BLaER1 (cell line): ENCODE results near the gene ESRRB.
A peak's percentile ranks its signal among the peaks of the same experiment; 100 is the strongest.

Experiments used
- H3K27ac ChIP-seq: shearing (Covaris generic); formaldehyde crosslinking; 2 replicates; pipeline ENCODE4 v1.8.1; 2022
- H3K27me3 ChIP-seq: shearing (Covaris generic); formaldehyde crosslinking; 2 replicates; pipeline ENCODE4 v1.8.1; 2022
- H3K36me3 ChIP-seq: shearing (Covaris generic); formaldehyde crosslinking; 2 replicates; pipeline ENCODE4 v1.8.1; 2022
- H3K4me1 ChIP-seq: shearing (Covaris generic); formaldehyde crosslinking; 2 replicates; pipeline ENCODE4 v1.8.1; 2022
- H3K4me2 ChIP-seq: shearing (Covaris generic); formaldehyde crosslinking; 2 replicates; pipeline ENCODE4 v1.8.1; 2022
- H3K4me3 ChIP-seq: shearing (Covaris generic); formaldehyde crosslinking; 2 replicates; pipeline ENCODE4 v1.8.1; 2022
- H3K9ac ChIP-seq: shearing (Covaris generic); formaldehyde crosslinking; 2 replicates; pipeline ENCODE4 v1.8.1; 2022
- H3K9me3 ChIP-seq: shearing (Covaris generic); formaldehyde crosslinking; 2 replicates; pipeline ENCODE4 v1.8.1; 2022
- H4K20me1 ChIP-seq: shearing (Covaris generic); formaldehyde crosslinking; 2 replicates; pipeline ENCODE4 v1.8.1; 2022
- Cebpa-rat ChIP-seq: shearing (Covaris generic); IDR thresholded peaks from 2 replicates; pipeline ENCODE4 v1.8.1; 2022

ESRRB gene

GRCh38 chr14:76489667-76490066 is 113.7 kb downstream of the ESRRB start:
- H3K27me3 ChIP-seq: no peaks in the 10 kb centered on the region
- H3K4me1 ChIP-seq: no peaks in the 10 kb centered on the region
- no peak for TF ChIP-seq Cebpa-rat
- H3K27ac ChIP-seq: no peak overlapping the region
- H4K20me1 ChIP-seq: no peaks in the 10 kb centered on the region
- no peak overlapping the region for H3K9ac ChIP-seq
- no peak overlapping the region for H3K4me3 ChIP-seq
- H3K4me2 ChIP-seq: no peak overlapping the region
- no peaks in the 10 kb centered on the region for H3K36me3 ChIP-seq
- no peaks in the 10 kb centered on the region for H3K9me3 ChIP-seq

GRCh38 chr14:76490111-76490510 is 114.2 kb downstream of the ESRRB start:
- Histone ChIP-seq H3K9ac (no peak overlapping the region), H3K27ac (no peak overlapping the region), H3K4me1 (no peaks in the 10 kb centered on the region), H3K9me3 (no peaks in the 10 kb centered on the region), H3K36me3 (no peaks in the 10 kb centered on the region), H3K4me2 (no peak overlapping the region), H4K20me1 (no peaks in the 10 kb centered on the region), H3K4me3 (no peak overlapping the region), H3K27me3 (no peaks in the 10 kb centered on the region)
- no peak for TF ChIP-seq Cebpa-rat

GRCh38 chr14:76490735-76491134 is 114.8 kb downstream of the ESRRB start:
- H3K36me3 ChIP-seq: no peaks in the 10 kb centered on the region
- no peaks in the 10 kb centered on the region for H3K27me3 ChIP-seq
- H3K27ac ChIP-seq: no peak overlapping the region
- no peak overlapping the region for H3K4me2 ChIP-seq
- no peak overlapping the region for H3K9ac ChIP-seq
- no peaks in the 10 kb centered on the region for H3K9me3 ChIP-seq
- H3K4me3 ChIP-seq: no peak overlapping the region
- no peaks in the 10 kb centered on the region for H3K4me1 ChIP-seq
- H4K20me1 ChIP-seq: no peaks in the 10 kb centered on the region
- no peak for TF ChIP-seq Cebpa-rat

GRCh38 chr14:76491172-76491930 is 115.4 kb downstream of the ESRRB start:
- Histone ChIP-seq H4K20me1 (no peaks in the 10 kb centered on the region), H3K27ac (no peak overlapping the region), H3K9ac (no peak overlapping the region), H3K4me3 (no peak overlapping the region), H3K27me3 (no peaks in the 10 kb centered on the region), H3K36me3 (no peaks in the 10 kb centered on the region), H3K4me2 (no peak overlapping the region), H3K4me1 (no peaks in the 10 kb centered on the region), H3K9me3 (no peaks in the 10 kb centered on the region)
- TF ChIP-seq Cebpa-rat: no peak

GRCh38 chr14:76495983-76496382 is 120.0 kb downstream of the ESRRB start:
- no peaks in the 10 kb centered on the region for H3K36me3 ChIP-seq
- H3K4me3 ChIP-seq: no peak overlapping the region
- H3K27ac ChIP-seq: no peak overlapping the region
- H3K4me1 ChIP-seq: peaks cover 9% of the 10 kb centered on the region
- no peak for TF ChIP-seq Cebpa-rat
- no peaks in the 10 kb centered on the region for H3K9me3 ChIP-seq
- no peaks in the 10 kb centered on the region for H3K27me3 ChIP-seq
- H3K9ac ChIP-seq: no peak overlapping the region
- no peaks in the 10 kb centered on the region for H4K20me1 ChIP-seq
- no peak overlapping the region for H3K4me2 ChIP-seq

- peaks cover 9% of the 10 kb centered on the region for H3K4me1 ChIP-seq
- H4K20me1 ChIP-seq: no peaks in the 10 kb centered on the region
- H3K36me3 ChIP-seq: no peaks in the 10 kb centered on the region
- no peak overlapping the region for H3K9ac ChIP-seq
- H3K27me3 ChIP-seq: no peaks in the 10 kb centered on the region
- H3K4me3 ChIP-seq: no peak overlapping the region
- H3K27ac ChIP-seq: no peak overlapping the region
- H3K4me2 ChIP-seq: no peak overlapping the region
- no peaks in the 10 kb centered on the region for H3K9me3 ChIP-seq
- no peak for TF ChIP-seq Cebpa-rat
Observed at GRCh38 chr14:76496595-76496994, 120.7 kb downstream of the ESRRB start.

GRCh38 chr14:76497550-76498462 is 121.9 kb downstream of the ESRRB start:
- no peaks in the 10 kb centered on the region for H4K20me1 ChIP-seq
- no peaks in the 10 kb centered on the region for H3K36me3 ChIP-seq
- no peak for TF ChIP-seq Cebpa-rat
- peaks cover 9% of the 10 kb centered on the region for H3K4me1 ChIP-seq
- H3K4me3 ChIP-seq: no peak overlapping the region
- no peaks in the 10 kb centered on the region for H3K27me3 ChIP-seq
- no peak overlapping the region for H3K27ac ChIP-seq
- no peak overlapping the region for H3K4me2 ChIP-seq
- no peak overlapping the region for H3K9ac ChIP-seq
- no peaks in the 10 kb centered on the region for H3K9me3 ChIP-seq

- H3K4me1 ChIP-seq: peaks cover 9% of the 10 kb centered on the region
- no peak overlapping the region for H3K9ac ChIP-seq
- no peak for TF ChIP-seq Cebpa-rat
- H3K36me3 ChIP-seq: no peaks in the 10 kb centered on the region
- no peak overlapping the region for H3K4me3 ChIP-seq
- H3K27ac ChIP-seq: no peak overlapping the region
- no peak overlapping the region for H3K4me2 ChIP-seq
- H4K20me1 ChIP-seq: no peaks in the 10 kb centered on the region
- H3K27me3 ChIP-seq: no peaks in the 10 kb centered on the region
- H3K9me3 ChIP-seq: no peaks in the 10 kb centered on the region
Observed at GRCh38 chr14:76498463-76498935, 122.6 kb downstream of the ESRRB start.

GRCh38 chr14:76498976-76499375 is 123.0 kb downstream of the ESRRB start:
- Histone ChIP-seq H3K27ac (no peak overlapping the region), H4K20me1 (no peaks in the 10 kb centered on the region)

GRCh38 chr14:76499399-76499798 is 123.5 kb downstream of the ESRRB start:
- Histone ChIP-seq H3K9me3 (no peaks in the 10 kb centered on the region), H3K9ac (no peak overlapping the region), H3K4me3 (no peak overlapping the region), H3K4me1 (peaks cover 9% of the 10 kb centered on the region), H3K27ac (no peak overlapping the region), H3K4me2 (peak overlapping the region; percentile 19; the same call in 1 of the 2 replicates), H4K20me1 (no peaks in the 10 kb centered on the region), H3K27me3 (no peaks in the 10 kb centered on the region), H3K36me3 (no peaks in the 10 kb centered on the region)
- no peak for TF ChIP-seq Cebpa-rat

More at GRCh38 chr14:76498976-76499375, 123.0 kb downstream of the ESRRB start:
- Histone ChIP-seq H3K27me3 (no peaks in the 10 kb centered on the region), H3K9me3 (no peaks in the 10 kb centered on the region), H3K4me3 (no peak overlapping the region), H3K4me1 (peaks cover 9% of the 10 kb centered on the region), H3K36me3 (no peaks in the 10 kb centered on the region), H3K4me2 (peak overlapping the region; percentile 19; the same call in 1 of the 2 replicates), H3K9ac (no peak overlapping the region)
- no peak for TF ChIP-seq Cebpa-rat
